ENCODE results near the gene AP4M1. TPM values are rescaled to one million over a fixed set of nuclear protein-coding genes. Genes with fewer than 3 reads are reported as not detected.

The AP4M1 gene
- total RNA-seq, 1 experiment from 2014 or later: 17.9 TPM

DNA sequence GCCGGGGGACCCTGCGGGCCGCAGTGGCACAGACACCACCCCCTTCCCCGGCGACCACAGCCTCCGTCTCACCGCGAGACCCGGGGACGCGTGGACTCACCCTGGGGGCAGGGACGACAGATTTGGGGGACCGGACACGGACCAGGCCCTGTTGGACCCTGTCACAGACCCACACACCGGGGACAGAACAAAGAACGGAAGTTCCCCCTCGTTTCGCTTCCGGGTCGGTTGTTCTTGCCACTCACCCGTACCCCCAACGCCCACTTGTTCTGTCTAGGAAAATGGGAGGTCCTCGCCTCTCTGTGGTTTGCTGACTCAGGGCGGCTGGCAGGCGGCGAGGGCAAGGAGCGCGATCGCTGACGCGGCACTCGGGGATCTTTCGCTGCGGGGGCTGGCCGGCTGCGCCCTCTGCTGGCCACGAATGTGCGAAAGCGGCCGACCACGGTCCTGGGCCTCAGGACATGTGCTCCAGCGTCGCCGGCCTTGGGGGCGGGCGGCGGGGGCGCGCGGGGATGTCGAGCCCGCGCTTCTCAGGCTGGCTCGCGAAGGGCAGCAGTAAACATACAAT is 19.8 kb upstream of the AP4M1 start, which contains the start of gene ZNF3:
ZNF3 (minus strand) TSS at position 189 of the 568 bp plus-strand sequence. CDS start 4,366 bp downstream, outside the sequence.
- ChIA-PET CTCF (no interaction called here), POLR2A (ENCODE audit: unreplicated experiment) (interaction anchor here (1.1 kb wide), 2 partner anchors 18 to 20 kb away, joined by 9 to 30 read pairs; partner anchors contain the start of genes AP4M1 and MCM7)
- Histone ChIP-seq H3K9me2 (replicated peaks; ENCODE audit: low read length) (no peaks in the 10 kb centered on the region), H3K4me2 (ENCODE audit: low read length) (peak within 1 kb of the TSS; percentile 84), H3K27ac (ENCODE audit: low read length) (peak within 1 kb of the TSS; percentile 53), H4K20me1 (ENCODE audit: low read length) (0 out of 2 replicates have a peak, but pooled peaks cover 6% of the 10 kb centered on the region), H3F3A (ENCODE audit: low read length, unreplicated experiment) (no peaks in the 10 kb centered on the region), H2AFZ (ENCODE audit: low read length) (peak within 1 kb of the TSS; percentile 61), H3K79me2 (ENCODE audit: low read length) (peaks cover 47% of the 10 kb centered on the region), H3K9ac (ENCODE audit: low read length) (peak within 1 kb of the TSS; percentile 95), H3K9me3 (ENCODE audit: low read length) (no peaks in the 10 kb centered on the region), H3K27me3 (ENCODE audit: low read length) (no peaks in the 10 kb centered on the region), H3K4me1 (ENCODE audit: insufficient read depth, low read length) (peaks cover 13% of the 10 kb centered on the region), H3K4me3 (ENCODE audit: low read length) (peak within 1 kb of the TSS; percentile 100), H3K36me3 (ENCODE audit: low read depth, low read length) (peaks cover 21% of the 10 kb centered on the region)
- intact Hi-C loops (cut with micrococcal nuclease): loop anchor here (1.0 to 5.0 kb wide), 3 partner anchors 46 to 674 kb away; partner anchors contain the start of genes BUD31, MBLAC1 and PDAP1
- peak; percentile 98 for DNase-seq
- no TSS peak for BruUV-seq (replicated peaks)
- TF ChIP-seq CTCF (conservative IDR thresholded peaks at IDR 0.05; ENCODE audit: low read depth, low read length) (peak; percentile 89), EZH2 (IDR thresholded peaks at IDR 0.05; ENCODE audit: low read length, unreplicated experiment) (no peak)
- peak; percentile 80 for ATAC-seq

- intact Hi-C loops (cut with micrococcal nuclease): loop anchor here (5.0 kb wide), 2 partner anchors 44 to 676 kb away; partner anchors contain the start of genes BUD31, MBLAC1 and PDAP1
- TF ChIP-seq EZH2 (IDR thresholded peaks at IDR 0.05; ENCODE audit: low read length, unreplicated experiment) (no peak), CTCF (conservative IDR thresholded peaks at IDR 0.05; ENCODE audit: low read depth, low read length) (no peak), EZH2phosphoT487 (IDR thresholded peaks at IDR 0.05; ENCODE audit: borderline replicate concordance, low read length) (no peak)
- Histone ChIP-seq H3K36me3 (ENCODE audit: low read depth, low read length) (peaks cover 13% of the 10 kb centered on the region; the same call in 1 of the 2 replicates), H3K4me2 (ENCODE audit: low read length) (peak overlapping the region; percentile 66; the same call in 1 of the 2 replicates), H3K9me2 (replicated peaks; ENCODE audit: low read length) (no peaks in the 10 kb centered on the region), H3K9me3 (ENCODE audit: low read length) (no peaks in the 10 kb centered on the region), H3K4me3 (ENCODE audit: low read length) (no peak overlapping the region), H3K4me1 (ENCODE audit: insufficient read depth, low read length) (peaks cover 27% of the 10 kb centered on the region), H4K20me1 (ENCODE audit: low read length) (0 out of 2 replicates have a peak, but pooled peaks cover 6% of the 10 kb centered on the region), H3K27me3 (ENCODE audit: low read length) (no peaks in the 10 kb centered on the region), H3K27ac (ENCODE audit: low read length) (no peak overlapping the region), H3F3A (ENCODE audit: low read length, unreplicated experiment) (no peaks in the 10 kb centered on the region), H2AFZ (ENCODE audit: low read length) (no peak overlapping the region), H3K79me2 (ENCODE audit: low read length) (peaks cover 36% of the 10 kb centered on the region), H3K9ac (ENCODE audit: low read length) (no peak overlapping the region)
- BruUV-seq (replicated peaks): no TSS peak
- ATAC-seq (no peak), DNase-seq (no peak)
- CTCF ChIA-PET: interaction anchor here (0.6 kb wide), 1 partner anchor 17 kb away, joined by 6 read pairs; no protein-coding TSS in a partner anchor
- POLR2A ChIA-PET (ENCODE audit: unreplicated experiment): interaction anchor here (0.6 to 1.1 kb wide), 6 partner anchors 9 to 1204 kb away, joined by 4 to 30 read pairs (median 6); partner anchors contain the start of genes AP4M1 and MCM7
These were observed 18.5 kb upstream of the AP4M1 start for GRCh38 chr7:100082978-100083377.

DNA sequence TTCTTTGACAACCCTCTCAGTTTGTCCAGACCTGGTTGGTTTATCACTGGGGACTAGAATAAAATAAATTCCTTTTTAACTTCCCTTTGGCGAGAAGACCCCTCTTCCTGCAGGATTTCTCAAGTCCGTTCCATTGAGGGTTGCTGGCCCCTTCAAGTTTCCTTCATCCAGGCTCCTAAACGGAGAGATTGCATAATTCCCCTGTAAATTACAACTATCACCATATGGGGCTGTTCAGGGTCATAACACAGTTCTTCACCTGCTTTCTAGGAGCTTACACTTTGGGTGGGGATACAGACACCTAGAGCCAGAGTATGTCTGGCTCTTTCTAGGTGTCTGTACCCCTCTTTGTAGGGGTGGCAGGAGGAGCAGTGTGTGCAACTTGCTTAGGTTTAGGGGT is 15.9 kb upstream of the AP4M1 start:
- no TSS peak for BruUV-seq (replicated peaks)
- peaks cover 3% of the 10 kb centered on the region; the same call in 1 of the 2 replicates for H3K36me3 ChIP-seq (ENCODE audit: low read depth, low read length)
- H3K4me1 ChIP-seq (ENCODE audit: insufficient read depth, low read length): peaks cover 36% of the 10 kb centered on the region
- H3K27ac ChIP-seq (ENCODE audit: low read length): no peak overlapping the region
- H3K4me2 ChIP-seq (ENCODE audit: low read length): no peak overlapping the region
- intact Hi-C loops (cut with micrococcal nuclease): no loop called here
- TF ChIP-seq EZH2phosphoT487 (IDR thresholded peaks at IDR 0.05; ENCODE audit: borderline replicate concordance, low read length) (no peak), EZH2 (IDR thresholded peaks at IDR 0.05; ENCODE audit: low read length, unreplicated experiment) (no peak), CTCF (conservative IDR thresholded peaks at IDR 0.05; ENCODE audit: low read depth, low read length) (no peak)
- ChIA-PET POLR2A (ENCODE audit: unreplicated experiment) (no interaction called here), CTCF (no interaction called here)
- no peak overlapping the region for H2AFZ ChIP-seq (ENCODE audit: low read length)
- peaks cover 32% of the 10 kb centered on the region for H3K79me2 ChIP-seq (ENCODE audit: low read length)
- no peaks in the 10 kb centered on the region for H3K27me3 ChIP-seq (ENCODE audit: low read length)
- no peak overlapping the region for H3K4me3 ChIP-seq (ENCODE audit: low read length)
- H4K20me1 ChIP-seq (ENCODE audit: low read length): no peaks in the 10 kb centered on the region
- ATAC-seq: no peak
- no peak for DNase-seq
- H3K9ac ChIP-seq (ENCODE audit: low read length): no peak overlapping the region
- H3F3A ChIP-seq (ENCODE audit: low read length, unreplicated experiment): no peaks in the 10 kb centered on the region
- no peaks in the 10 kb centered on the region for H3K9me2 ChIP-seq (replicated peaks; ENCODE audit: low read length)
- no peaks in the 10 kb centered on the region for H3K9me3 ChIP-seq (ENCODE audit: low read length)

Data from PC-3 (cell line).